HUES64 (cell line): Measurements from ENCODE around the gene ABO.
"Not testable (repeated sequence)": the region's sequence is repeated elsewhere in the genome, so short reads cannot be mapped to it uniquely, and the experiment has no call there.

Experiments used
- H3K27ac ChIP-seq: 2 replicates; pipeline ENCODE4 v1.7.0; 2013; ENCODE audit warnings: low read depth, low read length, inconsistent platforms
- H3K27me3 ChIP-seq: 2 replicates; pipeline ENCODE4 v1.6.1; 2013; ENCODE audit warnings: mild to moderate bottlenecking, low read length; ENCODE audit not compliant: insufficient read depth
- H3K36me3 ChIP-seq: 2 replicates; pipeline ENCODE4 v1.6.1; 2013; ENCODE audit warnings: mild to moderate bottlenecking, low read length; ENCODE audit not compliant: insufficient read depth
- H3K4me1 ChIP-seq: 2 replicates; pipeline ENCODE4 v1.6.1; 2013; ENCODE audit warnings: mild to moderate bottlenecking, low read length, moderate library complexity; ENCODE audit not compliant: insufficient read depth
- H3K4me3 ChIP-seq: 2 replicates; pipeline ENCODE4 v1.5.1; 2013; ENCODE audit warnings: mild to moderate bottlenecking, low read length, moderate library complexity
- H3K9ac ChIP-seq: 2 replicates; pipeline ENCODE4 v1.6.1; 2013; ENCODE audit warnings: mild to moderate bottlenecking, low read depth, low read length
- H3K9me3 ChIP-seq: 2 replicates; pipeline ENCODE4 v1.6.1; 2013; ENCODE audit warnings: low read depth, low read length; ENCODE audit not compliant: insufficient read depth
- WGBS: fragments of 150-250, 120-280 bp; methylation state at CpG from one replicate; pipeline ENCODE4 v1.1.7; 2013; ENCODE audit warnings: missing lambda C conversion rate; 5-methylcytosine and 5-hydroxymethylcytosine counted together

ABO gene

DNA sequence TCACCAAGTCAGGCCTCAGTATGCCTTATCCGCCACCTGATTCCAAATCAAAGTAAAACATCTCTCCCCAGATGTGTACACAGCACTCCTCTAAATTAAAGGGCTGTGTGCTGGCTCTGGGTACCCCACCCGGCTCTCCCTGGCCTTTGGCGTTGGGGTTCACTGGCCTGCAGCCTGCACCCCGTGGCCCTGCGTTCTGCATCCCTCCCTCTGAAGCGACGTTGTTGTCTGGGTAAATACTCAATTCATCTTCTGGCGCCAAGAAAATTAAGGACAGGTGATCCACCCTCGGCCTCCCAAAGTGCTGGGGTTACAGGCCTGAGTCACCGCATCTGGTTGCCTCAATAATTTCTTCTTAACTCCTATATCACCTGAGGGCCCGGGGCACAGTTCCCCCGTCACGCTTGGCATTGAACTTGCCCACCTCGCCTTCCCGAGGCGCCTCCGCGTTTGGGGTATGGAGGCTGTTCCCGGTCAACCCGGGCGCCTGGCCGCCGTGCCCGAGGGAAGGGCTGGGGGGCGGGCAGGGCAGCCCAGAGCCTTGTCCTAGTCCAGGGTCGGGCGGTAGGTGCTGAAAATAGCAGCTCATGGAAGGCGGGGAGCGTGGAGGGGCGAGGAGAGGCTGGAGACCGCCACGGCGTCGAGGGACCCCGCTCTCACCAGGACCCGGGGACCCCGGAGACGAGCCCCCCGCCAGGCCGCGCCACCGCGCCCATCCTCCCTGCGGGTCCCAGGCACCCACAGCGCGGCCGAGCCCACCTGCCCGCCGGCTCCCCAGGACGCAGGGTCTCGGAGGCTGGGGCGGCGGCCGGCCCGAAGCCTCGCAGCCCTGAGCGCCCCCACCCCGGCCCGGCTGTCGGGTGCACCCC is 531 bp downstream of the ABO start:
- no peaks in the 10 kb centered on the region for H3K36me3 ChIP-seq
- H3K4me1 ChIP-seq: no peaks in the 10 kb centered on the region
- H3K27ac ChIP-seq: no peak overlapping the region
- peak overlapping the region; percentile 52 for H3K4me3 ChIP-seq
- peaks cover 71% of the 10 kb centered on the region for H3K27me3 ChIP-seq
- 45% methylated on average over 60 of the region's 60 CpGs for WGBS
- H3K9me3 ChIP-seq: no peaks in the 10 kb centered on the region; the same call in 1 of the 2 replicates
- no peak overlapping the region for H3K9ac ChIP-seq

DNA sequence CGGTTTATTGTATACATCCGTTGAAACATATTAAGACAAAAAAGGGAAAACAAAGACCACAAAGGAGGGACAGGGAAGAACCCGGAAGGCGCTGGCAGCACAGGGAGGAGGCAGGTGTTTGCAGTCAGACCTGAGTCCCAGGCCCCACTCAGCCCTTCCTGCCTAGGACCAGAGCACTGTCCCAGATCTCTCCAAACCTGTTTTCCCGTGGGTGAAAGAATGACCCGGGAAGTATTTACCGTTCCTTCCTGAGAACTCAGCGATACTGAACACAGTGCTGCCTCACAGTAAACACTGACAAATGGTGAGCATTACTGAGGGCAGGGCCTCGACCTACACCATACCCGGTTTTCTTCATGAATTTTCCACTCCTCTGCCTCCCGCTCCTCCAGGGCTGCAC is 1.2 kb downstream of the ABO start:
- no peaks in the 10 kb centered on the region for H3K4me1 ChIP-seq
- H3K27ac ChIP-seq: no peak overlapping the region
- WGBS: 84% methylated on average over 11 of the region's 11 CpGs
- no peaks in the 10 kb centered on the region for H3K36me3 ChIP-seq
- H3K4me3 ChIP-seq: no peak overlapping the region
- peaks cover 71% of the 10 kb centered on the region for H3K27me3 ChIP-seq
- H3K9me3 ChIP-seq: no peaks in the 10 kb centered on the region; the same call in 1 of the 2 replicates
- no peak overlapping the region for H3K9ac ChIP-seq

DNA sequence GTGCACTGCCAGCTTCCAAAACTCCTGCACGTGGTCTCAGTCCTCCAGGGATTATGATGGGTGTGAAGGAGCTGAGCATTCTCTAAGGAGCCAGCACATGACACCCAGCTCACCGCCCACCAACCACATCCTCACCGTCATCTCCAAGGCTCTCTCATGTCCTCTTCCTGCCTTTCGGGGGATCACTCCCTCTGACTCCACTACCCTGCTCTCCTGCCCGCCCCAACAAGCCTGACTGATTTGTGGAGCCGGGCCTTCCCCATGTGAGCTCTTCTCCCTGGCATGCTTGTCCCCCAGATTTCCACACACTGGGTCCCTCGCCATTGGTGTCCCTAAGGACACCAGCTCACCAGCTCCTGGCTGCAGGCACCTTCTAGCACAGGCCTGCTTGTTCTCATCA is 1.9 kb downstream of the ABO start:
- Histone ChIP-seq H3K27me3 (peaks cover 68% of the 10 kb centered on the region), H3K4me3 (no peak overlapping the region), H3K4me1 (no peaks in the 10 kb centered on the region), H3K9me3 (no peaks in the 10 kb centered on the region; the same call in 1 of the 2 replicates), H3K36me3 (no peaks in the 10 kb centered on the region), H3K27ac (no peak overlapping the region), H3K9ac (no peak overlapping the region)
- WGBS: 78% methylated on average over 7 of the region's 7 CpGs

DNA sequence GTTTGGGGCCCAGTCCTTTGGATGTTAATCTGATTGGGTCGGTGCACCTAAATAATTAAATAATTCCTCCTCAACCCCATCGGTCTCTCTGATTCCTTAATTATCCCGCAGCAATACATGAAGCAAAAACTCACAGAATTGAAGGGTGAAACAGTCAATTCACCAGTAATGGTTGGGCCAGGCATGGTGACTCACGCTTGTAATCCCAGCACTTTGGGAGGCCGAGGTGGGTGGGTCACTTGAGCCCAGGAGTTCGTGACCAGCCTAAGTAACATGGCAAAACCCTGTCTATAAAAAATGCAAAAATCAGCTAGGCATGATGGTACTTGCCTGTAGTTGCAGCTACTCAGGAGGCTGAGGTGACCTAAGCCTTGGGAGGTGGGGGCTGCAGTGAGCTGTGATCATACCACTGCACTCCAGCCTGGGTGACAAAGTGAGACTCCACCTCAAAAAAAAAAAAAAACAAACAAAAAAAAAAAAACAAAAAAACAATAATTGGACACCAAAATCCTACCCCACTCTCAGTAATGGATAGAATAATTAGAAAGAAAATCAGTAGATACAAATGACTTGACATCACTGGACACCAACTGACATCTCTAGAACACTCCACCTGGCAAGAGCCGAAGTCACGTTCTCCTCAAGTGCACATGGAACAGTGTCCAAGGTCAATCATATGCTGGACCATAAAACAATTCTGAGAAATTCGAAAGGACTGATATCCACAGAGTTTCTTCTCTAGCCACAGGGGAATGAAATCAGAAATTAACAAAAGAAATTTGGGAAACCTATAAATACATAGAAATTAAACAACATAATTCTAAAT is 5.3 kb downstream of the ABO start:
- no peak overlapping the region for H3K4me3 ChIP-seq
- no peaks in the 10 kb centered on the region for H3K36me3 ChIP-seq
- H3K4me1 ChIP-seq: no peaks in the 10 kb centered on the region
- 88% methylated on average over 9 of the region's 9 CpGs for WGBS
- no peaks in the 10 kb centered on the region for H3K9me3 ChIP-seq
- H3K27me3 ChIP-seq: peaks cover 35% of the 10 kb centered on the region
- H3K27ac ChIP-seq: no peak overlapping the region
- H3K9ac ChIP-seq: no peak overlapping the region

DNA sequence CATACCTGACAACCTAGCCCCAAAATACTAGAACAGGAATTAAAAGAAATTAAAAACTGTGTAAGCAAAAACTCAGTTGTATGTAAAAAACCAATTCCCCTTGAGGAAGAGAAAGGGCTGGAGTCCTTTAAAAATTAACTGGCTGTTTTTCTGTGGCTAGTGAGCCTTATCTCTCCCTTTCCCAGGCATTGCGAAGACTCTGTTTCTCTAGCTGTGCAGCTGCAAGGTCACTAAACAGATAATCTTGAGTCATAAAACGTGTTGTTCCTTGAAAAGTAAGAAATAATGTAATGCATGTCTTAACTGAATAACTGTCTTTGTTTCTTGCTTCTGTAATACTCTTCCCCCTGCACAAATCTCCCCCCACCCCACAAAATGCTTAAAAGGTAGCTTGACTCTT is 5.9 kb downstream of the ABO start:
- WGBS: 82% methylated on average over 2 of the region's 2 CpGs

DNA sequence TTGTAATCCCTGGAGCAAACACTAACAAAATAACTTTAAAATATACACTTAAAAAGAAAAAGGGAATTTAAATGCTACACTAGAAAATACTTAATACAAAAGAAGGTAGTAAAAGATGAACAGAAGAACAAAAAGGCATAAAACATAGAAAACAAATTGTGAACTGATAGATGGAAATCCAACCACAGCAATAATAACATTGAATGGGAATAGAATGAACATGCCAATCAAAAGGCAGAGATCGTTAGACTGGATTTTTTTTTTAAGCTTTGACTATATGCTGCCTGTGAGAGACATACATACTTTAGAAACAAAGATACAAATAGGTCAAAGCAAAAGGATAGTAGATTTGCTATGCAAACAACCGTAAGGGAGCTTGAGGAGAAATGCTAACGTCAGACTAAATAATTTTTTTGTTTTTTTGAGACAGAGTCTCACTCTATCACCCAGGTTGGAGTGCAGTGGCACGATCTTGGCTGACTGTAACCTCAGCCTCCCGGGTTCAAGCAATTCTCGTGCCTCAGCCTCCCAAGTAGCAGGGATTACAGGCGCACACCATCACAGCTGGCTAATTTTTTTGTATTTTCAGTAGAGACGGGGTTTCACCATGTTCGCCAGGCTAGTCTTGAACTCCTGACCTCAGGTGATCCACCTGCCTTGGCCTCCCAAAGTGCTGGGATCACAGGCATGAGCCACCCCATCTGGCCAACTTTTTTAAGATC is 6.5 kb downstream of the ABO start:
- H3K36me3 ChIP-seq: no peaks in the 10 kb centered on the region
- peaks cover 22% of the 10 kb centered on the region for H3K27me3 ChIP-seq
- no peaks in the 10 kb centered on the region for H3K4me1 ChIP-seq
- no peak overlapping the region for H3K9ac ChIP-seq
- WGBS: 81% methylated on average over 8 of the region's 9 CpGs
- H3K27ac ChIP-seq: no peak overlapping the region
- H3K9me3 ChIP-seq: no peaks in the 10 kb centered on the region
- H3K4me3 ChIP-seq: no peak overlapping the region

More for the DNA sequence above, 5.9 kb downstream of the ABO start:
- H3K9me3 ChIP-seq, H3K27ac ChIP-seq, H3K9ac ChIP-seq, H3K4me3 ChIP-seq, H3K36me3 ChIP-seq, H3K4me1 ChIP-seq: not testable (repeated sequence)
- peaks cover 29% of the 10 kb centered on the region for H3K27me3 ChIP-seq

DNA sequence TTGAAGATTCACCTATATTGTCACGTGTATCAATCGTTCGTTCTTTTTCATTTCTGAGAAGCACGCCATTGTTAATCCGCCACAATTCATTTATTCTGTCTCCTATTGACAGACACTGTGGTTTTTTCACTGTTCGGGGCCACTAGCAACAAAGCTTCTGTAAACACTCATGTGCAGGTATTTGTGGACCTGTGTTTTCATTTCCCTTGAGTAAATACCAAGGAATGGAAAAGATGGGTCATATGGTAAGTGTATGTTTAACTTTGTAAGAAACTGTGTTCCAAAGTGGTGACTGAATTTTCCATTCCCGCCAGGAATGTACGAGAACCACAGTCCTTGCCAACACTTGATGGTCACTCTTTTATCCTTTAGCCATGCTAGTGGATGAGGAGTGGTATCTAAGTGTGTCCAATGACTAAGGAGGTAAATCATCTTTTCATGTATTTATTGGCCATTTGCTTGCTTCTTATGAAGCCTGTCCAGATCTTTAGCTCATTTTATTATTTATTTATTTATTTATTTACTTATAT is 10.7 kb downstream of the ABO start:
- Histone ChIP-seq H3K36me3 (no peaks in the 10 kb centered on the region), H3K4me1 (no peaks in the 10 kb centered on the region), H3K9me3 (no peaks in the 10 kb centered on the region), H3K27ac (no peak overlapping the region), H3K27me3 (no peaks in the 10 kb centered on the region), H3K4me3 (no peak overlapping the region), H3K9ac (no peak overlapping the region)
- 92% methylated on average over 8 of the region's 8 CpGs for WGBS

DNA sequence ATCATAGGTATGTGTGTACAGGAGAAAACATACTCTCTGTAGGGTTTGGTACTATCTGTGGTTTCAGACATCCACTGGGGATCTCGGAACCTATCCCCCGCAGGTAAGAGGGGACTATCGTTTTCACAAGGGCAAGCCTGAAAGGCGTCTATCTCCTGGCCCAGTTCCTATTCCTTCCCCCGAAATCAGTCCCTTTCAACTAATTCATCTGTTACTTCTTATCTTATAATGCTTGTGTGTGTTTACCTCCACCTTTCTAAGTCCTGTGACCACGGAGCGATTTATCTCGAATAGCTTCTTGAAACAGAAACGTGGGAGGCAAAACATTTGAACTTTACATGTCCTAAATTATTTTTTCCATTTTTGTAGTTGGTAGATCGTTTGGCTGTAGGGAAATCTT is 11.4 kb downstream of the ABO start:
- Histone ChIP-seq H3K9ac (no peak overlapping the region), H3K36me3 (no peaks in the 10 kb centered on the region), H3K27ac (no peak overlapping the region), H3K27me3 (no peaks in the 10 kb centered on the region), H3K9me3 (no peaks in the 10 kb centered on the region), H3K4me3 (no peak overlapping the region), H3K4me1 (no peaks in the 10 kb centered on the region)
- 96% methylated on average over 9 of the region's 10 CpGs for WGBS

DNA sequence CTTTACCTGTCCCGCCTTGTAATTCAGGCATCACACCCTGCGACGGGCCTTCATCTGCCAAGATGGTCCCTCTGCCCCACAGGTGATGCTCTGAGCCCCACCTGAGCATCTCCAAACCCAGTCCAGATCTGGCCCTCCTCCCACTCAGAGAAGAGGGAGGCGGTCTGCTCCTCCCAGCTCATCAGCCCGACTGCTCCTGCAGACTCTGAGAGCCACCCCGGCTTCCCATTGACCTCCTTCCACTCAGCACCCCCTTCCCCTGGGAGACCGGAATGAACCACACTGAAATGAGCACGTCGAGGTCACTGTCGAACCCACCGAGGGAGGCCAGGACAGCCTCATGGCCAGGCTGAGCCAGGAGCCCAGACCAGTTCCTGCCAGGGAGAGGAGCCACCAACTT is 12.8 kb downstream of the ABO start:
- Histone ChIP-seq H3K27me3 (no peaks in the 10 kb centered on the region), H3K27ac (no peak overlapping the region), H3K36me3 (no peaks in the 10 kb centered on the region), H3K4me3 (no peak overlapping the region), H3K4me1 (peaks cover 5% of the 10 kb centered on the region; the same call in 1 of the 2 replicates), H3K9ac (no peak overlapping the region), H3K9me3 (no peaks in the 10 kb centered on the region)
- 82% methylated on average over 11 of the region's 11 CpGs for WGBS

DNA sequence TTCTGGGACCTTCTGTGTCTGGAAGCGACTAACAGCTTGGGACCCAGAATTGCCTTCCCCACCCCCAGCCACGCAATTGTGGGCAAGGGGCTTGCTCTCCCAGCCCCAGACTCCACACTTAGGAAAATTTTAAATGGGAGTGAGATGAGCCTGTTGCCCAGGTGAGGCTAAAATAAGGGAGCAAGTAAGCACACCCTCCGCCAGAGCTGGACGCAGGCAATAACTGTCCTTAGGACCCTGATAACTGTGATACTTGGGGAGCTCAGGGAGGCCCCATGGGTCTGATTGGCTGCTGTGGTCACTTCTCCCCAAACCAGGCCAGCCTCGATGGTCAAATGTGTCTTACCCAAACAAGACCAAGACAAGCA is 13.3 kb downstream of the ABO start:
- no peak overlapping the region for H3K4me3 ChIP-seq
- H3K9ac ChIP-seq: no peak overlapping the region
- peaks cover 5% of the 10 kb centered on the region; the same call in 1 of the 2 replicates for H3K4me1 ChIP-seq
- H3K27ac ChIP-seq: no peak overlapping the region
- no peaks in the 10 kb centered on the region for H3K36me3 ChIP-seq
- H3K9me3 ChIP-seq: no peaks in the 10 kb centered on the region
- H3K27me3 ChIP-seq: no peaks in the 10 kb centered on the region
- WGBS: 88% methylated on average over 5 of the region's 5 CpGs
